H9 (cell line): ENCODE measurements around the gene MAPK4. TPM values are rescaled to one million over a fixed set of nuclear protein-coding genes. Genes with fewer than 3 reads are reported as not detected.

Source experiments
- DNase-seq: peaks from one replicate; pipeline ENCODE4 v3.0.0-alpha.2; 2017
- H2AFZ ChIP-seq: one replicate; pipeline ENCODE4 v1.6.1; 2013; ENCODE audit warnings: mild to moderate bottlenecking, low read length, control low read depth, moderate library complexity
- H2AK5ac ChIP-seq: 2 replicates; pipeline ENCODE4 v1.6.1; 2013; ENCODE audit warnings: low read length, control low read depth, mixed read lengths; ENCODE audit not compliant: insufficient read length
- H2BK120ac ChIP-seq: one replicate; pipeline ENCODE4 v1.6.1; 2013; ENCODE audit warnings: low read depth, mild to moderate bottlenecking, low read length, control low read depth, inconsistent platforms; ENCODE audit not compliant: poor library complexity, severe bottlenecking
- H2BK12ac ChIP-seq: 2 replicates; pipeline ENCODE4 v1.6.1; 2013; ENCODE audit warnings: low read length, control low read depth, mixed read lengths, low read depth; ENCODE audit not compliant: insufficient read length
- H2BK15ac ChIP-seq: 2 replicates; pipeline ENCODE4 v1.6.1; 2013; ENCODE audit warnings: low read depth, low read length, control low read depth
- H2BK20ac ChIP-seq: one replicate; pipeline ENCODE4 v1.6.1; 2013; ENCODE audit warnings: low read depth, mild to moderate bottlenecking, low read length, control low read depth, inconsistent platforms; ENCODE audit not compliant: poor library complexity, severe bottlenecking
- H2BK5ac ChIP-seq: 2 replicates; pipeline ENCODE4 v1.6.1; 2013; ENCODE audit warnings: low read length, control low read depth, mixed read lengths; ENCODE audit not compliant: insufficient read length
- H3K14ac ChIP-seq: 2 replicates; pipeline ENCODE4 v1.6.1; 2013; ENCODE audit warnings: low read length, control low read depth; ENCODE audit not compliant: insufficient read depth
- H3K18ac ChIP-seq: 2 replicates; pipeline ENCODE4 v1.6.1; 2013; ENCODE audit warnings: low read depth, mild to moderate bottlenecking, mixed read lengths, low read length, control low read depth; ENCODE audit not compliant: insufficient read length
- H3K23ac ChIP-seq: 2 replicates; pipeline ENCODE4 v1.6.1; 2013; ENCODE audit warnings: low read length, control low read depth, mixed read lengths, low read depth; ENCODE audit not compliant: insufficient read length
- H3K23me2 ChIP-seq: 2 replicates; pipeline ENCODE4 v1.6.1; 2013; ENCODE audit warnings: low read depth, mild to moderate bottlenecking, mixed read lengths, low read length, control low read depth; ENCODE audit not compliant: insufficient read length, poor library complexity, severe bottlenecking
- H3K27ac ChIP-seq: 2 replicates; pipeline ENCODE4 v1.5.1; 2013; ENCODE audit warnings: low read length, control low read depth, mixed read lengths, low read depth; ENCODE audit not compliant: insufficient read length
- H3K27me3 ChIP-seq: 2 replicates; pipeline ENCODE4 v1.6.1; 2013; ENCODE audit warnings: low read length, control low read depth, inconsistent platforms; ENCODE audit not compliant: insufficient read depth
- H3K4ac ChIP-seq: 2 replicates; pipeline ENCODE4 v1.6.1; 2013; ENCODE audit warnings: low read depth, mild to moderate bottlenecking, control low read depth, inconsistent platforms, low read length, moderate library complexity
- H3K4me1 ChIP-seq: 2 replicates; pipeline ENCODE4 v1.6.1; 2013; ENCODE audit warnings: low read length, control low read depth, inconsistent platforms; ENCODE audit not compliant: insufficient read depth
- H3K4me2 ChIP-seq: 2 replicates; pipeline ENCODE4 v1.6.1; 2013; ENCODE audit warnings: low read length, control low read depth, mixed read lengths; ENCODE audit not compliant: insufficient read length, insufficient read depth
- H3K56ac ChIP-seq: 2 replicates; pipeline ENCODE4 v1.6.1; 2013; ENCODE audit warnings: low read depth, mild to moderate bottlenecking, mixed read lengths, low read length, control low read depth; ENCODE audit not compliant: insufficient read length
- H3K79me1 ChIP-seq: 2 replicates; pipeline ENCODE4 v1.6.1; 2013; ENCODE audit warnings: low read depth, mild to moderate bottlenecking, moderate library complexity, low read length, control low read depth, inconsistent platforms; ENCODE audit not compliant: insufficient read depth, poor library complexity, severe bottlenecking
- H3K79me2 ChIP-seq: 2 replicates; pipeline ENCODE4 v1.6.1; 2013; ENCODE audit warnings: low read length, control low read depth, inconsistent platforms; ENCODE audit not compliant: insufficient read depth
- H3K9ac ChIP-seq: 2 replicates; pipeline ENCODE4 v1.6.1; 2013; ENCODE audit warnings: low read length, control low read depth, mixed read lengths; ENCODE audit not compliant: insufficient read length; ENCODE audit errors: extremely low read depth
- H3K9me3 ChIP-seq: one replicate; pipeline ENCODE4 v1.6.1; 2013; ENCODE audit warnings: low read depth, low read length, inconsistent platforms; ENCODE audit not compliant: control insufficient read depth
- H3T11ph ChIP-seq: one replicate; pipeline ENCODE4 v1.6.1; 2013; ENCODE audit warnings: mild to moderate bottlenecking, low read length, control low read depth, inconsistent platforms
- H4K20me1 ChIP-seq: one replicate; pipeline ENCODE4 v1.6.1; 2013; ENCODE audit not compliant: control insufficient read depth, insufficient read length, insufficient read depth
- H4K5ac ChIP-seq: 2 replicates; pipeline ENCODE4 v1.6.1; 2013; ENCODE audit warnings: low read depth, mild to moderate bottlenecking, mixed read lengths, low read length, control low read depth; ENCODE audit not compliant: insufficient read length
- H4K8ac ChIP-seq: replicated peaks from 2 replicates; pipeline ENCODE4 v1.6.1; 2013; ENCODE audit warnings: low read length, control low read depth, mixed read lengths, low read depth; ENCODE audit not compliant: insufficient read length
- H4K91ac ChIP-seq: 2 replicates; pipeline ENCODE4 v1.6.1; 2013; ENCODE audit warnings: low read depth, mild to moderate bottlenecking, moderate library complexity, mixed read lengths, low read length, control low read depth; ENCODE audit not compliant: insufficient read length
- H3K27ac Mint-ChIP-seq, 3 experiments: 2 replicates in 2 of 3; 3 replicates in 1 of 3; pipeline ENCODE4 v1.8.0; 2020 to 2021; ENCODE audit warnings: mixed read lengths in 3 of 3, mild to moderate bottlenecking in 1 of 3, moderate library complexity in 1 of 3
- H3K27me3 Mint-ChIP-seq: 2 replicates; pipeline ENCODE4 v1.8.0; 2021; ENCODE audit warnings: low read depth, mild to moderate bottlenecking, moderate library complexity, mixed read lengths
- H3K36me3 Mint-ChIP-seq, 3 experiments: 2 replicates in 2 of 3; 3 replicates in 1 of 3; pipeline ENCODE4 v1.8.0; 2020 to 2021; ENCODE audit warnings: low read depth in 3 of 3, mixed read lengths in 3 of 3; ENCODE audit not compliant: insufficient read depth in 1 of 3
- H3K4me1 Mint-ChIP-seq, 2 experiments: 2 replicates each; pipeline ENCODE4 v1.8.0; 2020; ENCODE audit warnings: mixed read lengths in 2 of 2
- H3K4me3 Mint-ChIP-seq, 2 experiments: 2 replicates in 1 of 2; 3 replicates in 1 of 2; pipeline ENCODE4 v1.8.0; 2020 to 2021; ENCODE audit warnings: mild to moderate bottlenecking in 2 of 2, mixed read lengths in 2 of 2, moderate library complexity in 1 of 2
- H3K9me3 Mint-ChIP-seq, 2 experiments: 2 replicates in 1 of 2; 3 replicates in 1 of 2; pipeline ENCODE4 v1.8.0; 2020; ENCODE audit warnings: mild to moderate bottlenecking in 2 of 2, mixed read lengths in 2 of 2, moderate library complexity in 1 of 2
- WGBS: extraction: QIAGEN DNeasy Blood & Tissue Kit; methylation state at CpG from one replicate; pipeline ENCODE4 v1.1.7; 2013; ENCODE audit warnings: missing lambda C conversion rate, low lambda C conversion rate, mixed read lengths; ENCODE audit not compliant: insufficient read length; ENCODE audit errors: extremely low coverage; 5-methylcytosine and 5-hydroxymethylcytosine counted together
- total RNA-seq: library from RNA; stranded (reverse); gene quantifications from 2 replicates; pipeline ENCODE4 v1.2.1, GENCODE V29; 2021
- TF ChIP-seq, protein P1 (sequence below): fragments of 200-600 bp; sonication (generic); conservative IDR thresholded peaks from 3 replicates; pipeline ENCODE4 v1.8.0; 2021; ENCODE audit warnings: antibody characterized with exemption, mild to moderate bottlenecking

Gene MAPK4
- total RNA-seq, 1 experiment from 2014 or later = 1.6 TPM

DNA sequence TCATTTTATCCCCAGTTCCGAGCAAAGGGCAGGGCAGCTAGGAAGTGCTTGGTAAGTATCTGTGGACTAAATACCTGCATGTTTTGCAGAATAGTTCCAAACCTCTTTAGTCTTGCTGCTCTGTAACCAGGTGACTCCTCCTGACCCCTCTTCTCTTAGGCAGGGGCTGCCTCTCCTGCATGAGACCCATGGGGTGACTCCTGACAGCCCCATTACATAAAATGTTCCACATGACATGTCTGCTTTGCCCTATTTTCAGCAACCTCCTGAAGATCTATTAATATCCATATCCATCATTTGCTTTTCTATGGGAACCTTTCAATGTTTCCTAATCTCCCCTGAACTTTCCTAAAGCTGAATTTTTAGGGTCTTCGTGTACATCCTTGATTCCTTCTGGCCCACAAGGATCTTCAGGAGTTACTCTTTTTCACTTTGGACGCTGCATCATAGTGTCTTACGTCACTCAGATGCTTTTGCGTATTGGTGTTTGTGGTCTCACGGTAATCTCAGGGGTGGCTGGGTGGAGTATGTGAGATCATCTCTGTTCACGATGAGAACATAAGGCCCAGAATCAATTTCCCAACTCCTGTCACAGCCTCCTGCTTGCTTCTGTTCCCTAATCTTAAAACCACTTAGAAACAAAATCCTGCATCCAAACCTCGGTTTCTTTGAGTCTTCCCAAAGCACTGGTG lies 76.6 kb downstream of the MAPK4 start:
- Mint-ChIP-seq H3K36me3 (no peaks in the 10 kb centered on the region), H3K4me3 (no peak overlapping the region), H3K9me3 (no peaks in the 10 kb centered on the region), H3K27me3 (no peaks in the 10 kb centered on the region), H3K4me1 (peaks cover 20 to 22% of the 10 kb centered on the region in 2 experiments), H3K27ac (no peak overlapping the region)
- Histone ChIP-seq H3K18ac (no peak overlapping the region), H4K91ac (no peak overlapping the region), H3K4ac (no peak overlapping the region), H3K9ac (no peak overlapping the region), H2BK20ac (no peak overlapping the region), H2AFZ (no peak overlapping the region), H3K4me2 (no peak overlapping the region), H3T11ph (no peak overlapping the region), H2BK12ac (no peak overlapping the region), H3K4me1 (no peaks in the 10 kb centered on the region), H4K5ac (no peak overlapping the region), H3K23me2 (no peaks in the 10 kb centered on the region), H3K79me1 (no peaks in the 10 kb centered on the region), H3K27me3 (no peaks in the 10 kb centered on the region), H3K23ac (no peak overlapping the region), H3K27ac (no peak overlapping the region), H2BK120ac (no peak overlapping the region), H2AK5ac (no peak overlapping the region), H4K20me1 (no peaks in the 10 kb centered on the region), H3K9me3 (no peaks in the 10 kb centered on the region), H2BK15ac (no peak overlapping the region), H4K8ac (no peak overlapping the region), H3K79me2 (no peaks in the 10 kb centered on the region), H2BK5ac (no peak overlapping the region), H3K14ac (no peak overlapping the region), H3K56ac (no peak overlapping the region)
- no peak for DNase-seq
- no CpG with 5 or more reads among the region's 8 CpGs for WGBS
- TF ChIP-seq, protein P1, sequence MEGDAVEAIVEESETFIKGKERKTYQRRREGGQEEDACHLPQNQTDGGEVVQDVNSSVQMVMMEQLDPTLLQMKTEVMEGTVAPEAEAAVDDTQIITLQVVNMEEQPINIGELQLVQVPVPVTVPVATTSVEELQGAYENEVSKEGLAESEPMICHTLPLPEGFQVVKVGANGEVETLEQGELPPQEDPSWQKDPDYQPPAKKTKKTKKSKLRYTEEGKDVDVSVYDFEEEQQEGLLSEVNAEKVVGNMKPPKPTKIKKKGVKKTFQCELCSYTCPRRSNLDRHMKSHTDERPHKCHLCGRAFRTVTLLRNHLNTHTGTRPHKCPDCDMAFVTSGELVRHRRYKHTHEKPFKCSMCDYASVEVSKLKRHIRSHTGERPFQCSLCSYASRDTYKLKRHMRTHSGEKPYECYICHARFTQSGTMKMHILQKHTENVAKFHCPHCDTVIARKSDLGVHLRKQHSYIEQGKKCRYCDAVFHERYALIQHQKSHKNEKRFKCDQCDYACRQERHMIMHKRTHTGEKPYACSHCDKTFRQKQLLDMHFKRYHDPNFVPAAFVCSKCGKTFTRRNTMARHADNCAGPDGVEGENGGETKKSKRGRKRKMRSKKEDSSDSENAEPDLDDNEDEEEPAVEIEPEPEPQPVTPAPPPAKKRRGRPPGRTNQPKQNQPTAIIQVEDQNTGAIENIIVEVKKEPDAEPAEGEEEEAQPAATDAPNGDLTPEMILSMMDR = no peak
